HG03460 (cell line): ENCODE results near the gene TMPO.
"Not testable (repeated sequence)": the region's sequence is repeated elsewhere in the genome, so short reads cannot be mapped to it uniquely, and the experiment has no call there.

ENCODE experiments used
- ATAC-seq: cut with Tn5 transposase; IDR thresholded peaks from one replicate; pipeline ENCODE4 v1.9.1; 2021; ENCODE audit not compliant: unreplicated experiment

TMPO gene, protein sequence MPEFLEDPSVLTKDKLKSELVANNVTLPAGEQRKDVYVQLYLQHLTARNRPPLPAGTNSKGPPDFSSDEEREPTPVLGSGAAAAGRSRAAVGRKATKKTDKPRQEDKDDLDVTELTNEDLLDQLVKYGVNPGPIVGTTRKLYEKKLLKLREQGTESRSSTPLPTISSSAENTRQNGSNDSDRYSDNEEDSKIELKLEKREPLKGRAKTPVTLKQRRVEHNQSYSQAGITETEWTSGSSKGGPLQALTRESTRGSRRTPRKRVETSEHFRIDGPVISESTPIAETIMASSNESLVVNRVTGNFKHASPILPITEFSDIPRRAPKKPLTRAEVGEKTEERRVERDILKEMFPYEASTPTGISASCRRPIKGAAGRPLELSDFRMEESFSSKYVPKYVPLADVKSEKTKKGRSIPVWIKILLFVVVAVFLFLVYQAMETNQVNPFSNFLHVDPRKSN

DNA sequence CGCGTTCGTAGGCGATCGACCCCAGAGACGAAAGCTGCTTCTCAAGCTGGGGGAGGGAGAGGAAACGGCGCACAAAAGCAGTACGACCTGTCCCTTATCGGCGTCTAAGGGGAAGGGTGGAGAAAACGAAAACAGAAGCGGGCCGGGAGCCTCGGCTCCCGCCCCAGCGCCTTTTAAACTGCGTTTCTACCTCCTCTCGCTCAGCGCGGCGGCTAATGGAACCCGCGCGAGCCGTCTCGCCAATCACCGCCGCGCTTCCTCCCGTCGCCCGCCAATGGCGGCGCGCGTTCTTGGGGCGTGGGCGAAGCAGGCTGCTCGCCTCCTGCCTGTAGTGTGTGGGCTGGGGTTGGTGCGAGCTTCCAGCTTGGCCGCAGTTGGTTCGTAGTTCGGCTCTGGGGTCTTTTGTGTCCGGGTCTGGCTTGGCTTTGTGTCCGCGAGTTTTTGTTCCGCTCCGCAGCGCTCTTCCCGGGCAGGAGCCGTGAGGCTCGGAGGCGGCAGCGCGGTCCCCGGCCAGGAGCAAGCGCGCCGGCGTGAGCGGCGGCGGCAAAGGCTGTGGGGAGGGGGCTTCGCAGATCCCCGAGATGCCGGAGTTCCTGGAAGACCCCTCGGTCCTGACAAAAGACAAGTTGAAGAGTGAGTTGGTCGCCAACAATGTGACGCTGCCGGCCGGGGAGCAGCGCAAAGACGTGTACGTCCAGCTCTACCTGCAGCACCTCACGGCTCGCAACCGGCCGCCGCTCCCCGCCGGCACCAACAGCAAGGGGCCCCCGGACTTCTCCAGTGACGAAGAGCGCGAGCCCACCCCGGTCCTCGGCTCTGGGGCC is at the start of gene TMPO:
TSS of gene TMPO (plus strand) at position 304 of the 824 bp plus-strand sequence. CDS start at position 582, 278 bp downstream.
- peak; percentile 78 for ATAC-seq

DNA sequence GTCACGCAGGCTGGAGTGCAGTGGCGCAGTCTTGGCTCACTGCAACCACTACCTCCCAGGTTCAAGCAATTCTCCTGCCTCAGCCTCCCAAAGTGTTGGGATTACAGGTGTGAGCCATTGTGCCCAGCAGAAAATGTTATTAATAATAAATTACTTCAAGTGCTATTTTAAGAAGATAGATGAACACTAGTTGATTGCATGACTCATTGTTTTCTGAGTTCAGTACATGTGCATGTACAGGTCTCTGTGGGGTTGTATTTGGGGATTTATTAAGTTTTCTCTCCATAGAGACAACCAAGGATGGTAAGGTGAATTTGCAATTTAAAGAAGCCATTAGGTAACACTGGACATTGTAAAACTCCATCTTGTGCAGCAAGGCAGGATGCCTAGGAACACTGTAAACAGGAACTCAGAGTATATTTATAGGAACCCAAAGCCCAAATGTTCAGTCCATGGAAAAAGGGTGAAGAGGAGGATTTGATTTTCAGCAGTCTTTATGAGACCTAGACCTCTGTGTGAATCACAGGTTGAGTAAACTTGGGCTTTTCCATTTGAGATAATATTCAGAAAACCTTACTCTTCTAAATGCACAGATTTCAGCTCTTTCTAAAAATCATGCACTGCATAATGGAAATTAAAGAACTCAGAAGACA is 49.3 kb upstream of the TMPO start:
- ATAC-seq = no peak

DNA sequence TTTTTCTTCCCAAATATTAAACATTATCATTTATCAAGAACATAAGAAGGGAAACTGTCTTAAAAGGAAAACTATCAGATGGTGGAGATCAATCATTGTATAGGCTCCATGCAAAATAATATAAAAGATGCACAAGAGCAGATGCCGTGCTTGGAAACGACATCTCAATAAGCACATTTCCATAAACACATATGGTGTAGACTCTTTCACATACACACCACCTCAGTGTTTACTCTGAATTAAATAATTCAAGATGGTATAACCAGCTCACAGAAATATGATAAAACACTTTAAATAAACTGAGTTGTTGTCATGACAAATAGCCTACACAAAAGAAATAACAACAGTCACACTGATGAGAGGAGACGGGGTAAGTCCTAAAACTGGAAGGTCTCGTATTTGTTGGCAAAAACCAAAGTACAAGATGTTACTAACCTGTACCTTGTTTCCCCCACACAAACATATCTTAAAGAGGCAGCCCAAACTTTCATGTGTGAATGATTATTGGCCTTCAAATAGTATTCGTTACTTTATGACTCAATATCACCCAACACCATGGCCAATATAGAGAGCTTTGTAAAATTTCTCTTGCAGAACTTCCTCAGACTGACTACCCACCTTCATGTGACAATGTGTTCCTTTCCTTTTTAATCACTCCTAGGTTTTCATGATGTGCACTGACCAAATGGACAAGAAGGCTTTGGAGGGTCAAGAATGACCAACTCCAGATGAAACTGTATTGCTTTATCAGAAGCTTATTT is 48.6 kb upstream of the TMPO start:
- no peak for ATAC-seq

DNA sequence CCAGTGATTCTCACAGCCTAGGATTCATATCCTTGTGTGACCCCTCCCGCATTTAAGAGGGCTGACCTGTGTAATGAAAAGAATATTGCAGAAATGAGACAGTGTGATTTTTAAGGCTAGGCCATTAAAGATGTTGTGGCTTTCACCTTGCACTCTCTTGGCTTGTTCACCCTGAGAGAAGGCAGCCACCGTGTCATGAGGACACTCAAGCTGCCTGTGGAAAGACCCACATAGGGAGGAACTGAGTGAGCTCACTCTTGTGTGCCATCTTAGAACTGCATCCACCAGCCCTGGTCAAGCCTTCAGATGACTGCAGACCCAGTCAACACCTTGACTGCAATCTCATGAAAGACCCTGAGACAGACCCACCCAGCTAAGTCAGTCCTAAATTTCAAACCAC is 46.3 kb upstream of the TMPO start:
- no peak for ATAC-seq

DNA sequence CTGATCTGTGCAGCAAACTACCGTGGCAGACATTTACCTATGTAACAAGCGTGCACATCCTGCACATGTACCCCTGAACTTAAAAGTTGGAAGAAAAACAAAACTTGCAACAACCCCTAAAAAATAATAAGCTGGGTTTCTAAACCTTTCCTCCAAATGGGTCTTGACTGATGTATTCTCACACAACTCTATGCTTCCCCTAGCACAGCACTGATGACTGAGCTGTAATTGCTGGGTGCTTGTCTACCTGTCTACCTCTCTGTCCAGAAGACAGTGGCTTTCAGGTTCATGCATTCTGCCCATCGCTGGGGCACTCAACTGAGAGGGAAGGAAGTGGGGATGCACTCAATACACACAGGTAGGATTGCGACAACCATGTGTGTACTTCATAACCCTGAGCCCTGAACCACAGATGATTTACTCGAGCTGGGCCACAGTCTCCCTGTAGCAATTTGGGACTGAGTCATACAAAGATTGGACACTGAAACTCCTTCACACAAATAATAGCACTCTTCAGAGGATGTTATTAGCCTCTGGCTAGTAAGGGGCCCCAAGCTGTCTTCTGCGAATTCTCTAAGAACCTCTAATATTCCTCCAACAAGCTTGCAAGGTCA is 44.8 kb upstream of the TMPO start:
- ATAC-seq = no peak

DNA sequence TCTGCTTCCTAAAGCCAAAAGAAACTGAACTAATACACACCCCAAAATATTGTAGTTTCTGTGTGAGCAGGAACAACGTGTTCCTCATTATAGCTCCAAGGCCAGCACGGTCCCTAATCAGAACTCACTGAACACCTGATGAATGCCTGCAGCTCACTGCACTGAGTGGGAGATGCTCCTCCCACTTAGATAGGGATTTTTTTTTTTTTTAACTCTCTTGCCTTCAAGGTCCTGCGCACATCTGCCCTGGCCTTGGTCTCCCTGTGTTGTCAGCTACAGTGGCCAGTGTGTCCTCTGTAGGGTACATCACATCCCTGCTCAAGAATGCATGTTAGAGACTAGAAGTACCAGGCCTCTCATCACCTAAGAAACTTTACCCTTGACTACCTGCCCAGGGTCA is 44.3 kb upstream of the TMPO start:
- no peak for ATAC-seq

DNA sequence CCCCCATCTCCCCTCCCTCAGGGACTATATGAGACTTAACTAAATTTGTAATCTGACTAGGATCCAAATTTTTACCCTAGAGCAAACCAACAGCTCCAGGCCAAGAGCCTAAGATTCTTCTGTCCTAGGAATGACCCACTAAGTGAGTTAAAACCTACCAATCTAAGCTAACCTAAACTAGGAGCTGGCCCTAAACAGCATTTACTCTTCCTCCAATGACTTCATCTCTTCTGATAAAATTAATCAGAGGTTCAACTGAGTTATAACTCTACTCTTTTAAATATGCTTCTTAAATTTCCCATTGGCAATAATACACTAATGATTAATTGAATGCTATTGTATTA is 39.9 kb upstream of the TMPO start:
- no peak for ATAC-seq

DNA sequence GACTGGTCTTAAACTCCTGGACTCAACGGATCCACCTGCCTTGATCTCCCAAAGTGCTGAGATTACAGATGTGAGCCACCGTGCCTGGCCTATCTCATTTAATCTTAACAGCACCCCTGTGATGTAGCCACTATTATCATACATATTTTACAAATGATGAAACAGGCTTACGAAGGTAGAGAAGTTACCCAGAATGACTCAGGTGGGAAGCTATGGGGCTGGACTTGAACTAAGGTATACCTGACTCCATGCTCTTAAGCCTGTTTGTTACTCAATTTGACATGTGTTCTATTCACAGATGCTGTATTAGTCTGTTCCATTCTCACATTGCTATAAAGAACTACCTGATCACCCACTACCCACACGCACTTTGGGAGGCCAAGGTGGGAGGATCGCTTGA is 36.8 kb upstream of the TMPO start:
- ATAC-seq = no peak

DNA sequence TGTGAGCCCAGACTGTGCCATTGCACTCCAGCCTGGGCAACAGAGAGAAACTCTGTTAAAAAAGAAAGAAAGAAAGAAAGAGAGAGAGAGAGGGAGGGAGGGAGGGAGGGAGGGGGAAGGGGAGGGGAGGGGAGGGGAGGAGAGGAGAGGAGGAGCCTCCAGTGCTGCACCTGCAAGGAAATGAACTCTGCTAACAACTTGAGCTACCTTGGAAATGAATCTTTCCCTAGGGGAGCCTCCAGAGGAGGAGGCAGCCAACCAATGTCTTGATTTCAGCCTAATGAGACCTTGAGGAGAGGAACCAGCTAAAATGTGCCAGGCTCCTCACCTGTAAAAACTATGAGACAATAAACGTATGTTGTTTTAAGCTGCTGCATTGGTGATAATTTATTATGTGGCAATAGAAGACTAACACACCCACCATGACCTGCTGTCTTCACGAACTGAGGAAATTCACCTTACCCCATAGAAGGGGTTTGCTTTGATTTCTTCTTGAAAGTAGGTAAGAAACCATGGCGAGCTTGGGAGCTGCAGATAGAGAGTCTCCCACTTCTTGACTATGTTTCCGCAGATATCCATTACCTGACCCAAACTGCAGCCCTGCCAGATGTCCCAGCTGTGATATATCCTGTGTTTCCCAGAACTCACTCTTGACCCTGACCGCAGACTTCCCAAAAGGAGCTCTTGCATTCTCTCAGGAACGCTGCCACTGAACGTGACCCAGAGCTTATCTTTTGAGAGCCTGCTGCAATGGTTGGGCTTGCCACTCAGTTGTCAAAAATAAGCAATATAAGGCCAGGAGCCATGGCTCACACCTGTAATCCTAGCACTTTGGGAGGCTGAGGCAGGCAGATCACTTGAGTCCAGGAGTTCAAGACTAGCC is 31.5 kb upstream of the TMPO start:
- ATAC-seq = no peak

DNA sequence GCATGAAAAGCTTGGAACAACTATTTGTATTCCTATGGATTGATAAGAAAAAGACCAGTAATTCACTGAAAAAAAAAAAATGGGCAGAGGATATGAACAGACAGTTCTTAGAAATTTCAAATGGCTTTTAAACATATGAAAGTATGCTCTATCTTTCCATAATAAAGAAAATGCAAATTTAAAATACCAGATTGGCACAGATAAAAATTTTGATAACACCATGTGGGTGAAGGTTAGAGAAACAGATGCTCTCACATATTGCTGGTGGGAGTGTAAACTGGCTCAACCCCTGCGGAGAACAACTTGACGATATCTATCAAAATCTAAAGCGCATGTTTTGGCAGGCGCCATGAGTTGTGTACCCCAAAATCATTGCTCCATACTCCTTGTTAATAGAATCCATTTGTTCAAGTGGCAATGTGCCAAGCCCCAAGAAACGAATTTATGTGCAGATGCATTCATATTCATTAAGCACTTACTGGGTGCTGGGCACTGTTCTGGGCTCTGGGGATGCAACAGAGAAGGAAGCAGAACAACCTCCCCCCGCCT is 29.5 kb upstream of the TMPO start:
- ATAC-seq = no peak

DNA sequence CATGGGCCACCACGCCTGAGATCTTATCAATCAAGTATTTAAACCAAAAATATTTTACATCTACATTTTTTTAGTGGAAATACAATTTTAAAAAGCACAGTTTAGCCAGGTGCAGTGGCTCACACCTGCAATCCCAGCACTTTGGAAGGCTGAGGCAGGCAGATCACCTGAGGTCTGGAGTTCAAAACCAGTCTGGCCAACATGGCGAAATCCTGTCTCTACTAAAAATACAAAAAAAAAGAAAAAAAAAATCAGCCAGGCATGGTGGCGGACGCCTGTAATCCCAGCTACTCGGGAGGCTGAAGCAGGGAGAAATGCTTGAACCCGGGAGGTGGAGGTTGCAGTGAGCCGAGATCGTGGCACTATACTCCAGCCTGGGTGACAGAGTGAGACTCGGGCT is 27.0 kb upstream of the TMPO start:
- ATAC-seq = not testable (repeated sequence)

DNA sequence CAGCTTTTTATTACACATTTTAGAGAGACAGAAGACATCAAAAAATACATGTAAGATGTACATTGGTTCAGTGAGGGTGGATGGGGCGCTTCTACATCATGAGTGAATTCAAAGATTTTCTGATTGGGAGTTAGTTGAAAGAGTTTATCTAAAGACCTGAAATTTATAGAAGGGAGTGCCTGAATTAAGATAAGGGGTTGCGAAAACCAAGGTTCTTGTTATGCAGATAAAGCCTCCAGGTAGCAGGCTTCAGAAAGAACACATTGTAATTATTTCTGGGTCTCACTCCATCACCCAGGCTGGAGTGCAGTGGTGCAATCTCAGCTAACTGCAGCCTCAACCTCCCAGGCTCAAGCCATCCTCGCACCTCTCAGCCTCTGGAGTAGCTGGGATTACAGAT is 26.2 kb upstream of the TMPO start:
- ATAC-seq = no peak

DNA sequence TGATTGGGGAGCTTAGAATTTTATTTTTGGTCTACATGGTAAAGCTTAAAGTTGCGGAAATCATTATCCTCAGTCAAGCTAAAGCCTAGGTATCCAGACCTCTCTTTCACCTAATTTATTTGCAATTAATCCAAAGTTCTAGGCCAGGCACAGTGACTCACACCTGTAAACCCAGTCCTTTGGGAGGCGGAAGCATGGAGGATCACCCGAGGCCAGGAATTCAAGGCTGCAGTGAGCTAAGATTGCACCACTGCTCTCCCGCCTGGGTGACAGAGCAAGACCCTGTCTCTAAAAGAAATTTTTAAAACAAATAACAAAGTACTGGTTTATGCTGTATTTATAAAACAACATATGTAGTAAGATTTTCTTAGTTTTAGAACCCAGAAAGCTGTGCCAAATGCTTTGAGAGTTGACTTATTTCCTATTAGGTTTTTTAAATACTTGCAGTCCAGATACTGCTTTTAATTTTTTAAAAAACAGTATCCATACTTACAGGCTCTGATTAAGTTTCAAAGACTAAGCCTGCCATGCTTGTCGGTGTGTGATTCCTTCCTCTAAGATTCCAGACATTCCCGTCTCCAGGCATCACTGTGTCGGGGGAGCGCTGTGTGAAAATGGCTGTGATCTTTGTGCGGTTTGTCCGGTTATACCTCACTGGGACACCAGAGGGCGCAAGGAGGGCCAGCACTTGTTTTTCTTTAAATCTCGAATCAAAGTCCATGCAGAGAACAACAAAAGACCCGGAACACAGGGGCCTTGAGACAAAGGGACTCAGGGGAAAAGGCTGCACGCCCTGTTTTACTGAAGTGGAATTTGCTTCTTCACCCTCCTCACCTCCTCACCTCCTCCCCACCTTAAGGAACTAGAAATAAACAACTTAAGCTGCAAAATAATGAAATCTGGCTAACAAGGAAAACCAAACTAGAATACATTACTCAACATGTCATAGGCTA is 24.6 kb upstream of the TMPO start:
- peak; percentile 94 for ATAC-seq

DNA sequence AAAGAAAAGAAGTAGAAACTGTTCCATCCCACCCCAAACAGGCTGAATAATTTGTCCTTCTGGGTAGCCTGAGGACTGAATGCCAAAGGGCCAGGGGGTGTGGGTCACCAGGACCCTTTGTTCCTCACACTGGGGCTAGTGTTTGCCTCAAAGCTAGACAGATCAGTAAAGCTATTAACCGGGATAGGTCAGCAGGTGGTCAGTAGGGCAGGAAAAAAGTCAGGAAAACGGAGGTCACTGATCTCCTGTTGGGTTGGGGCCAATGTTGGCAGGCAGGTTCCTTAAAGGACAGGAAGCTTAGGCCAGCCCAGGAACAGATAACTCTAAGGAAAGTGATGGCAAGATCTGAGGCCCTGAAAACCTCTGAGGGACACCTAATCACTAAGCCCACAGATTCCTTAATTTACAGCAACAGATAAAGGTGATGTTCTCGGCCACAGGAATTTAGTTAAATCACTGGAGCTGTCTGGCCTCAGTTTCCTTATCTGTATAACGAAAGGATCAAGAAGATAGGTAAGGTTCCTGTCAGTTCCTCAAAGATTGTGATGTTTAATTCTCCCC is 22.7 kb upstream of the TMPO start:
- ATAC-seq = no peak

DNA sequence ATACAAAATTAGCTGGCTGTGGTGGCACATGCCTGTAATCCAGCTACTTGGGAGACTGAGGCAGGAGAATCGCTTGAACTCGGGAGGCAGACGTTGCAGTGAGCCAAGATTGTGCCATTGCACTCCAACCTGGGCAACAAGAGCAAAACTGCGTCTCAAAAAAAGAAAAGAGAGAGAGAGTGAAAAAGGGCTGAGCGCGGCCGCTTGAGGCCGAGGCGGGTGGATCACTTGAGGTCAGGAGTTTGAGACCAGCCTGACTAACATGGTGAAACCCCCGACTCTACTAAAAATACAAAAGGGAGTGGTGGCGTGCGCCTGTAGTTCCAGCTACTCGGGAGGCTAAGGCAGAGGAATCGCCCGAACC is 14.1 kb upstream of the TMPO start:
- not testable (repeated sequence) for ATAC-seq

DNA sequence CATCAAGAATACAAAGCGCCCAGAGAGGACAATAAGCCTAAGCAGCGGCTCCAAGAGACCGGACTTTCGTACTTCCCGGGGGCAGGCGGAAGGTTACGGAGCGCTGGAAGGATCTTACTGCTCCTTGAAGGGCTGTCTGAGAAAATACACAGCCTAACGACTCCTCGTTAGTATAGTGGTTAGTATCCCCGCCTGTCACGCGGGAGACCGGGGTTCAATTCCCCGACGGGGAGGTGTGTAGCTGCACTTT is 12.1 kb upstream of the TMPO start:
- peak; percentile 58 for ATAC-seq

DNA sequence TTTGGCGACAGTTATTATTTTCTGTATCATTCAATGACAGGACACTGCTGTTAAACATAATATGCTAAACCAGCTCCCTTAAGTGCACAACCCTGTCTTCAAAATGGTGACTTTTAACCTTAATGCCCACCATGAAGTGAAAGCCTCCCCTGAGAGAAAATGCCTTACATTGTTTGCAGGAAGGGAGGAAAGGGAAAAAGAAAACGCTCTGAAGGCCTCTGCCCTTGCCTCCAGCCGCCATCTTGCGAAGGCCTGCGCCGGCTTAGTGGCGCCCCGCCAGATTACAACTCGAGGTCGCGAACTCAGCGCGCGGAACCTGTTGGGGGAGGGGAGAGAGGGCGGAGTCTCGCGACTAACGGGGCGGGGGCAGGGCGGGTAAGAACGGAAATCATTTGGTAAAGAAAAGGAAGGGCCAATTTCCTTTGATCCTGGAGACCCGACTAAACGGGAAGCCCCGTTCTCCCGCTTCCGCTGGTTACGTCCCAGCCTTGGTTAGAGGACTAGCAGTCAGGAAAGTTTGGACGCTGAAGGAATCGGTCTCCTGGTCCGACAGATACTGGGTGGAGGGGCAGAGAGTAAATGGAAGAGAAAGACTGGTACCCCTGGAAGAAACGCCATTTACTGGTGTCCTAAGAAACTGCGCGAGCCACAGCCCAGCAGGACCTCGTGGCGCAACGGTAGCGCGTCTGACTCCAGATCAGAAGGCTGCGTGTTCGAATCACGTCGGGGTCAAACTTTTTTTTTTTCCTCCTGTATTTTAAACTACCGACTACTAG is 11.6 kb upstream of the TMPO start:
- ATAC-seq = peak; percentile 77

DNA sequence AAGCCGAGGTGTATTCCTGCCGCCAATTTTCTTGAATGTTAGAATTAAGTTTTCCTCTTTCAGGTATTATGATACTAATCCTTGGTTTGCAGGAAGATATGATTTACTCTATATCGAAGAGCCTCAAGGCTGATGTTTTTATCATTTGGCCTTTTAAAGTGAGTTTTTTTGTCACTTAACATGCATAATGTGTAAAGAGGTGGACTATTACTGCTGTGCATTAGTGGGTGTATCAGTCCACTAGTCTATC is 11.1 kb upstream of the TMPO start:
- no peak for ATAC-seq
